NCI-H2227 treated with DMSO at 0.1 percent for 48 hours (cell line): ENCODE data around the gene SPSB4.
"Not testable (repeated sequence)": the region's sequence is repeated elsewhere in the genome, so short reads cannot be mapped to it uniquely, and the experiment has no call there.

Experiments
- DNase-seq: peaks from one replicate; lab custom pipeline; 2025; lab: John Stamatoyannopoulos, UW

Gene SPSB4

DNA sequence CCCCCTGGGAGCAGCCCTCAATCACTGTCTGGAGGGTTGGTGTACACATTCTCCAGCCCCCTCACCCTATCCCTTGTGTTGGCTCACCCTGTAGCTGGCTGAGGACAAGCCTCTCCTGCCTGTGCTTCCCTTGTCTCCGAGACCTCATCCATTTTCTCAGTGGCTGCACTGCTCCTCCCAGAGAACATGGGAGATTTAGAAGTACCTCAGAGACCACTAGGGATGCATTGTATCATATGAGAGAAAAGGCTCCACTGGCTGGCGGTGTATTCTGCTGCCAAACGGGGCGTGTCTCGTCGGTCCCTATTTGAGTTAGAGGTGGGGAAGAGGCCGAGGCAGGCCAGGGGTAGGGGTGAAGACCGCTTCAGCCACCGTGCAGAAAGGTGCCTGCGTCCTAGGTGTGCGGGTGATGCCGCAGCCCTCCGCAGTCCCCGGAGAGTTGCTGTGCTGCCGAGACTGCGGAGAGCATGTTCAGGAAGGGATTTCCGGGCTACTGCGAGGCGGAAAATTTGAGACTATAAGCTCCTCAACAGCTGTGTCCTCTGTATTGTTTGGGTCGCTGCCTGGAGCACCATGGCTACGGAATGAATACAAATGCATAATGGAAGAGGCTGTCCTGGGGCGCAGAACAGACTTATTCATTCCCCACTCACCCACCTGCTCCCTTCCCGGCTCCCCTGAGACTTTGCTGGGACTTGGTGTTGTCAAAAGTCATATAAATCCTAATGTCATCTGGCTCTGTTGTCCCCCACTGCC is 43.8 kb downstream of the SPSB4 start:
- DNase-seq: no peak

DNA sequence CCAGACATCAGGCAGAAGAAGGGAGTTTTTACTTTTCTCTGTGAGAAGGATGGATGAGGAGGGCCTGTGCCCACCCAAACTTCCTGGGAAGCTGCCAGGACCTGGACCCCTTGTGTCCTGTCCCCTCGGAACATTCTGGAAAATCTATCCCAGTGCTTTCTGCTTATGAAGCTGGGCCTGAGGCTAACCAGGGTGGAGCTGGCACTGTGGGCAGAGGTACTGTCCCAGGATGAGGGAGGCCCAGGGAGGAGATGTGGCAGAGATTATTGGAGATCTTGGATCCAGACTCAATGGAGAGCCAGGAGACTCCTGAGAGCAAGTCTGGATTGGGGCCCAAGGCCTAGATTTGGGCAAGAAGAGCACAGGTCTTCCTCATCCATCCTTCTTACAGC is 44.4 kb downstream of the SPSB4 start:
- DNase-seq: no peak

DNA sequence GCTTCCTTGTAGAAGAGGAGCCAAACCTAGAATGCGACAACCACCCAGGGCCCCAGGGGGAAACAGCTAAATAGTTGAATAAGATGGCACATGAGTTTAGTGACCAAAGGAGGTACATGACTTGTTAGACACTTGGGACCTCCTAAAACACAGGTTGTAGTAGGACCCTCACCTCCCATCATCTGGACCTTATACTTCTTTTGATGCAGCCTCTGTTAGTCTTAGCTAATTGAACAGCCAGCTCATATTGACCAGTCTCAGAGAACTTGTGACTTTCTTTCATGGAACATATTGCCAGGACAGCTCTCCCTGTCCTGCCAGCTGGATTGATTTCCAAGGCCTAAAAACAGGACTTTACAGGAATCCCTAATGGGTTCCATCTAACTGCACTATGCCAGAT is 45.0 kb downstream of the SPSB4 start:
- DNase-seq: no peak

DNA sequence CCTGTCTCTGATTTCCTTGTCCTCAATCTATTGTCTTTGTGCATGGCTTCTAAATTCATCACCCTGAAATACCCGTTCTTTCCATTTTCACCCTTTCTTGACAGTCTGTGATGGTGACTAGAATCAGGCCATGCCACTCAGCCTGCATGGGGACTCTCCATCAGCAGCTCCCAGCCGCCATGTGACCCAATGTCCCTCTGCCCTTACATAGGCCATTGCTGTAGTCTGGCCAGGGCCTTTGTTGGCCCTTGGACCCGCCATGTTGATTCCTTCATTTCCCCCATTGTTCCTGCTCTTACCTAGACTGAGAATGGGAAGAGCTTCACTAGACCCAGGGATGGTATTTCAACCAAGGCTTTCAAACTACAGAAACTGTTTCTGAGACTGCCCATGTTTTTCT is 45.8 kb downstream of the SPSB4 start:
- DNase-seq: no peak

DNA sequence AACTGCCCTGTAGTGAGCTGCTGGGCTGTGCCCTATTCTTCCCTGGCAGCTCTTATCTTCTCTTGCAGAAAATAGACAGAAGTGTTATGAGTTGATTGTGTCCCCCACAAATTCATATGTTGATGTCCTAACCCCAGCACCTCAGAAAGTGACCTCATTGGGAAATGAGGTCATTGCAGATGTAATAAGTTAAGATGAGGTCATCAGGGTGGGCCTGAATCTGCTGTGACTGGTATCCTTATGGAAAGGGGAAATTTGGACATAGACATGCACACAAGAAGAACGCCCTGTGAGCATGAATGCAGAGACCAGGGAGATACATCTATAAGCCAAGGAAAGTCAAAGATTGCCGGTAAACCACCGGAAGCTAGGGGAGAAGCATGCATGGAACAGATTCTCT is 49.0 kb downstream of the SPSB4 start:
- DNase-seq: no peak

DNA sequence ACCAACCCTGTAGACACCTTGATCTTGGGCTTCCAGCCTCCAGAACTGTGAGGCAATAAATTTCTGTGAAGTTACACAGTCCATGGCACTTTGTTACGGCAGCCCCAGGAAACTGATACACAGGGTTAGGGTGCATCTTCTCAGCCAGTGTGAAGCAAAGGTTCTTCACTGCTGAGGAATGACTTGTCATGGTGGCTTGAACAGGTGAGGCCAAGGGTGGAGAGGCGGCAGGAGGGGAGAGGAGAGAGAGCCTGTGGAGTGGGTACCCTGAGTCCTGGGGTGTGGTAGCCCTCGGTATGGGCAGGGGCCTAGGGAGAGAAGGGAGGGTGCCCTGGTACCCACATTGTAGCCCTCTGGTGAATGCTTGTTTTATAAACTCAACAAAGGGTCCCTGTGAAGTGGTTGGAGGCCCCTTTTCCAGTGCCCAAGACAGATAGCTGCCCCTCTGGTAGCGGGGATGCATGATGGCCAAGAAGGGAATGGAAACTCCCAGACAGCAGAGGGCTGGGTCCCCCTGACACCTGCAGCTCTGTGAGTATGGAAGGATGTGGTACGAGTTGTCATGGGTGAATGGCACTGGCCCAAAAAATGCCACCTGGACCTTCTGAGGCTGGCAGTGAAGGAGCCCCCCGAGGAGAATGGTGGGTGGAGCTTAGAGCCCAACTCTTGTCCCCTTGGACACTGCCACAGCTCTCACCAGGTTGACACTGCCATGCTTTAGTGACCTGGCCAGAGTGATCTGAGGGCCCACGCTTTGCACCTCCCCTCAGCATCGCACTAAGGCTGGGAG is 49.6 kb downstream of the SPSB4 start:
- no peak for DNase-seq

DNA sequence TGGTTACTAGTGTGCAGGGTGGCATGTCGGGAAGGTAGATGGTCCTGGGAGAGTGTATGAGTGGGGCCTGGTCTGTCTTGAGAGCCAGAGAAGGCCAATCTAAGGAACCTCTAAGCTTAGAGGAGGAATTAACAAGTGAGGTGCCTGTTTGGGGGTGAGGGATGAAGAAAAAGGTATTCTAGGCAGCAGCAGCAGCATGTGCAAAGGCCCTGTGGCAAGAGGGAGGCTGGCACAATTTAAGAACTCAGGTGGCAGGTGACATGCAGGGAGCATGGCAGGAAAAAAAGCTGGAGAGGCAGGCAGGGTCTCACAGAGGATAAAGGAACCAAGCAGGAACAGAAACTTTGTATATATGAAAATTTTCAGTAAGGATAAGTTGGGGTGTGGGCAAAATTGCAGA is 51.2 kb downstream of the SPSB4 start:
- DNase-seq: no peak

DNA sequence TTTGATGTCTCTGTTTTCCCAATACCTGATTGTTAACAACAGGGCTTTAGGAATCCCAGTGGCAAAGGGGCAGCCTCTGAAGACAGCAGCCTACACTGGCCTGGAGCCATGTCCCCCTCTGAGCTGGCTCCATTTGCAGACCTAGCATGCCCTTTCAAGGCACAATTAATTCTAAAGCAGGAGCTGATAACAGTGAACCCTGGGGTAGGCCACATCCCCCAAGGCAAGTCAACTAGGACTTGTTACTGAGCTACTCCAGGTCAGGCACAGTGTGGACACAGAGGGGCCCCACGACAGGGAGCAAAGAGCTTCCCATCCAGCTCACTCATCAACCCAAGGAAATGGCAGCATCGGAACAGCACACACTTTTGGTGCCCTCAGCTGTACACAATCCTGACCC is 51.9 kb downstream of the SPSB4 start:
- DNase-seq: no peak

DNA sequence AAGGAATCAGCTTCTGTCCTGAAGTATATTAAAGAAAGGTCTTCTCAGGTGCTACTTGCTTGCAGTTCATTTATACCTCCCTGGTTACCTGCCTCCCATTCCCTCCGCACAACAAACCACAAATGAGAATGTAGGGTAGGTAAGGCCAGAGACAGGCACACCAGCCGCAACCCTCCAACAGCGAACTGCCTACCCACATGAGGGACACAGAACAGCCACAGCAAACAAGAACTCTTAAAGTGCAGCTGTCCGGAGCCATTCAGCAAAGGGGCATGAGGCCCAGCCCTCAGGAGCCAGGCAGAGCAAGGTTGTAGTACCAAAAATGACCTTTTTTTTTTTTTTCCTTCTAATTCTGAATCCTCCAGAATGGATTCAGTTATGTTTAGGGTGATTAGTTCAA is 52.4 kb downstream of the SPSB4 start:
- no peak for DNase-seq

DNA sequence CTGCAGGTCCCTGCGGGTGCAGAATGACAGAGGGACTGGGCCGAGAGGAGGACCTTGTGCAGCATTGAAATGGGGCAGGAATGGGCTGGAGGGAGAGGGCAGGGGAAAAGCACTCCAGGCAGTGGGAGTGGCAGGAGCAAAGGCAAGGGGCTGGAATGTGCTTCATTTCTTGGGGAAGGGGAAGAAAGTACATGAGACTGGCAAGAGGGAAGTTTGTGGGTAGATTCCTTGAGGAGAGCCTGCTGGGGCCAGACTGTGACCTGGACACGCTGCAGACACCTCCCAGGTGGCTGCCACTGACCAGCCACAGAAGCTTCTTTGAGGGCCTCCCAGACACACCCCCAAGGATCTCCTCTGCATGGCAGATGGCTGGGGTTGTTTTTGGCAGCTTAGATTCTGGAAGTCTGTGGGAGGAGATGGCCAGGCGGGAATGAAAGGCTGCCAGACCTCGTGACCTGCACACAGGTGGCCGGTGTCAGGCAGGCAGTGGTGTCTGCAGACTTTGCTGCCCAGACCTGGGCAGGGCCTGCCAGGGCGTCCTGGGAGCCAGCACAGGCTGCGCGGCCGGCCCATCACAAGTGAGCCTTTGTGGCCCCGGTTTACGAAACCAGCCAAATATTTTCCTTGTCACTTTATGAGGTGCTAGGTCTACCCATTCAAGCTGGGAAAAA is 53.1 kb downstream of the SPSB4 start:
- DNase-seq: no peak

DNA sequence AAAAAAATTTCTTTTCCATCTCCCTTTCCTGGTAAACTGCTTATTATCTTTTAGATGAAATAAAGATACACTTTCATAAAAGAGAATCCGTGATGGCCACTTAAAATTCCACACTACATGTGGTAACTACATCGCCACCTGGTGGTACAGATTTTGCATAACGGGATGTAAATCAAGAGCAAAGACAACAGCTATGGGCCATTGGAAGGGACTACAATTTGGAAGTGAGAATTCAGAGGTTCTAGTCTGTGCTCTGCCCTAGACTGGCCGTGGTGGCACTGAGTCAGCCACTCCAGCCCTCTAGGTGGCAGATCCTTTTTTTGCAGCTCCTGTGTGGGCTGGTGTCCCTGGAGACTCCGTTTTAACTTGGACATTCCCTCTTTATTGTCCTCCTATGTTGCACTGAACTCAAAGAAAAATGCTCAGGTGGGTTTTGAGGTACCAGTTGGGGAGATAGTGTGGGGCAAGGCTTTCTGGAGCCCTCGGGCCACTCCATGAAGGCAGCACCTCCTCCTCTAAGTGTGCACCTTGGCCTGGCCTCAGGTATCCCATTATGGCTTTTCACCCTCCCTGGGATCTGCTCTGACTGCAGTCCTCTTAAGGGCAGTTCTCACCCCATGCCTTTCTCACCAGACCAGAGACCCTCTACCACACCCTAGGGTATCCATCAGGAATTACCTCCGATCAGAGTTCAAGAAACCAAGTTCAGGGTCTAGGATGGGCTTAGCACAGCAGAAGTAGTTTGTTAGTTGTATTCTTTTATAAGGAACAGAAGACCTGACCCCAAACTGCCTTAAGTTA is 54.9 kb downstream of the SPSB4 start:
- peak; percentile 70 for DNase-seq

DNA sequence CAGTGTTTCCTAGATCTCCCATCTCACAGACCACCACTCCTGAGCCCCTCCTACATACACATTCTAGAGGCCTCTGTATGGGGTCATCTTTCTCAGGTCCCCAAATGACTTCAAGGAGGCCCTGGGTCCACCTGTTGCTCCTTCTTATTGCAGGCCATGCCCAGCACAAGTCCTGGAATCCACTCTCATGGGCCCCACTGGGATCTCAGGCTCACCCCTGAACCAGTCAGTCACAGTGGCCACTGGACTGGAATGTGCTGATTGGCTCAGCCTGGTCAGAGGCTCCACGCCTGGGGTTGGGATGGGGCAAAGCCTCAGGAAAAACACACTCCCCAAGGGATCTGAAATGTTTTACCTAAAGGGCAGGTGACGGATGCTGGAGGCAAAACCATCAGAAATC is 55.7 kb downstream of the SPSB4 start:
- DNase-seq: no peak

DNA sequence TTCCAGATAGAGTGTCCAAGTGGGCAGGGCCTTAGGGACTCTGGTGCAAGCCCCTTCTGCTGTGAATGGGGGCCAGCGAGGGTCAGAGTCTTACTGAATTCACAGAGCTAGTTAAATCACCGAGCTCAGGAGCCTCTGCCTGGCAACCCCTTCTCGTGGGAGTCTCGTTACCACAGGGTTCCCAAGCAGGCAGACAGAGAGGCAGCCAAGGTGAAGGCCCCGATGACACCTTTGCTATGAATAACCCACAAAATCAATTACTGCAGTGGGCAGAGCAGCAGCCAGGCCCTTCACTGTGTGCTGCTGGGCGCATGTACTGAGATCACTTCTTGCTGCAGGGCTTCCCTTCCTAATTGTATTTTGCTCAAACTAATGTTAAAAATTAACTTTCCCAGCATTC is 56.9 kb downstream of the SPSB4 start:
- DNase-seq: no peak

DNA sequence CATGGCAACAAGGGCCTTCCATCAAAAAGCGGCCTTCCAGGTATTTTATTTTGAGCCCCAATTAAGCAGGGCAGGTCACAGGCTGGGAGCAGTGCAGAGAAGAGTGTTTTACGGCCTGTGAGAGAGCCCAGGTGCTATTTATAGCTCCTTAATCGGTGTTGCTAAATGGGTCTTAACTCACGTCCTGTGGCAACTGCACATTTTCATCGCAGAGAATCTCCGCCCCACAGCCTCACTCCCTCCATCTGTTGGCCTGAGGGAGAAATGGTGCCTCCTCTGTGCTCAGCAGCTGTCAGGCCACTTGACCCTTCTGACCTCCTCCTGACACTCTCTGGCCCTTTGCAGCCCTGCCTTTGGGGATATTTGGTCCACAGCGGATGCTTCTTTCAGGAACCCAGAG is 58.6 kb downstream of the SPSB4 start:
- peak; percentile 76 for DNase-seq

DNA sequence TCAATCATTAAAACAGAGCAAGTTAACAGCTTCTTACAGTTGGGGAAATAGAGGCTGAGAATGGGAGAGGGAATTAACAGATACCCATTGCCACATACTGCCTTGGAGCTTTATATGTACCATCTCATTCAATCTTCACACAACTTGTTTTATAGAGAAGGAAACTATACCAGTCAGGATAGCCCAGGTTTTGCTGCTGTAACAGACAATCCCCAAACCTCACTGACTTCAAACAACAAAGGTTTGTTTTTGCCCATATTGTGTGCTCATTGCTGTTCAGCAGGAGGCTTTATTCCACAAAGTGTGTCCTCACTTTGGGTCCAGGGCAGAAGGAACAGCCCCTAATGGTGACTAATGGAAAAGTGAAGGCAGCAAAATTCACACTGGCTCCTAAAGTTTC is 59.2 kb downstream of the SPSB4 start:
- DNase-seq: no peak

DNA sequence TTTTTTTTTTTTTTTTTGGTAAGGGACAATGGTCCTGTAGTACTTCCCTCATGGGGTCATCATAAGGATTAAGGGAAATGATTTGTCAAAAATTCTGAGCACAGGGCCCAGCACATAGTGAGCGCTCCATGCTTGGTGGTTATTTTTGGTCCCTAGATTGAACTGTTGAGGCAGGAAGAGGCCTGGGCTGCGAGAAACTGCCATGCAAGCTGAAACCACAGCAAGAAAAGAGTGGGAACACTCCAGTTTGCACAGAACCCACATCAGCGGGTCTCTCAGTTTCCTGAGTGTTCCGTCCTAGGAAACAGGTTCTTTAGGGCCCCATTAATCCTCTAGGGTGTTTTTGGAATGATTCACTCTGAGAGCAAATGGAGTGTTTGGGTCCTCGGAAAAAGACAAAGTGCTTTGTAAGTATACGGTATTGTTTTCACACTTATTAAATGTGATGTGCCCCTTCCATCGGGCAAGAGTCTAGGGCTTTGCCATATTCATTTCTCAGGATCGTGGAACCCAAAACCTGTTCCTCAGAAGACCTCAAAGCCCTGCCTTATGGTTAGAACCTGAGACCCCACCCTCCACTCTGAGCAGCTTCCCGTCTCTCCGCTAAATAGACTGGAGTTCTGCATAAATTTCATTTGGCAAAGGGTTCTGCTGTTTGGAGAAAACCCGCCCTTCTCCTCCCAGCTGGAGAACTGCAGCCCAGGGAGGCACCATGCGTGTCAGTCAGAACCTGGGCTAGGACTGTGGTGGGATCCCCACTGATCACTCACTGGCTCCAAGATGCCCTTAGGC is 60.4 kb downstream of the SPSB4 start:
- no peak for DNase-seq

DNA sequence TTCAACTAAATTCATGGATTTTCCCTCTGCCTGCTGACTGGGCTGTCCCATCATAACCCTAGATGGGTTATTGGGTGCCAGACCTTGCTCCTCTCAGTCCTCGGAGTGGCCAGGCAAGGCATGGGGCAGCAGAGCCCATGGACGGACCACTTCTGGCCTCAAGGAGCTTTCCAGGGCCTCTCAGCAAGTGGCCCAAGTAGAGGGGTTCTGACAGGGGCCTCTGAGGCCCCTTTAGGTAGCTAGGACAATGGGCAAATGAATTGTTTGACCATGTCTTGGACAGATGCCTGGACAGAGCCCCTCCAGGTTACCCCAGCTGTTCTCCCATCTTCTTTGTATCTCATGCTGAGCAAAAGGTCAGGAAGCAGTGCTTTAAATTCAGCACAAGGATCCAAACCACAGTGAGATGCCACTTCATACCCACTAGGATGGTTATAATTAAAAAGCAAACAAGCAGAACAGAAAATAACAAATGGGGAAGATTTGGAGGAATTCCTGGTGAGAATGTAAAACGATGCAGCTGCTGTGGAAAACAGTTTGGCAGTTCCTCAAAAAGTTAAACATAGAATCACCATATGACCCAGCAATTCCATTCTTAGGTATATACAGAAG is 61.6 kb downstream of the SPSB4 start:
- DNase-seq: no peak

DNA sequence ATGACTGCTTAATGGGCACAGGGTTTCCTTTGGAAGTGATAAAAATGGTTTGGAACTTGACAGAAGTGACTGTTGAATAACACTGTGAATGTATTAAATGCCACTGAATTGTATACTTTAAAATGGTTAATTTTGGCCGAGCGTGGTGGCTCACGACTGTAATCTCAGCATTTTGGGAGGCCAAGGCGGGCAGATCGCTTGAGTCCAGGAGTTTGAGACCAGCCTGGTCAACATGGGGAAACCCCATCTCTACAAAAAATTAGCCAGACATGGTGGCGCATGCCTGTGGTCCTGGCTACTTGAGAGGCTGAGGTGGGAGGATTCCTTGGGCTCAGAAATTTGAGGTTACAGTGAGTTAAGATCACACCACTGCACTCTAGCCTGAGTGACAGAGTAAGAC is 62.5 kb downstream of the SPSB4 start:
- not testable (repeated sequence) for DNase-seq

DNA sequence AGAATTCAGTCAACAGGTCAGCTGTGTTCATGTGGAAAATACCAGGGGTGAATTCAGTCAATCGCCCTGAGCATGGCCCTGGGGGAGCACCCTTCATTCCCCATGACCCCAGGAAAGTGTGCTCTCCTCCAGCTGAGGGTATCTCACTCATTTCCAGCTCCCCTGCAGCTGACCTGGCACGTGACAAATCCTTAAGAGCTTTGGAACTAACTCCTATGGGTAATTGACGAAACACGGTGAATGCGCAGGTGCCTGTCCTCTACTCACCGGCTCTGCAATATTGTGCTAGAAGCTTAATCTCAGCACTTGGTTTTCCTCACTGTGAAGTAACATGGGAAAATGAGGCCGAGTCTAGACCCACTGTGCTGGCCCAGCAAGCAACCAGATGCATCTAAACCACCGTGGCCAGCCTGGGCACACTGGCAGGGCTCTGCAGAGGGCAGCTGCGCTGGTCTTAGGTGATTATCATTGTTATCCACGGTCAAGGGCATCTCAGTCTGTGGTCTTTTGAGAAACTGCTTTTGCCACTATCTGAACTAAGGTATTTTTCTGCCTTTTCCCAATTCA is 63.1 kb downstream of the SPSB4 start:
- no peak for DNase-seq

DNA sequence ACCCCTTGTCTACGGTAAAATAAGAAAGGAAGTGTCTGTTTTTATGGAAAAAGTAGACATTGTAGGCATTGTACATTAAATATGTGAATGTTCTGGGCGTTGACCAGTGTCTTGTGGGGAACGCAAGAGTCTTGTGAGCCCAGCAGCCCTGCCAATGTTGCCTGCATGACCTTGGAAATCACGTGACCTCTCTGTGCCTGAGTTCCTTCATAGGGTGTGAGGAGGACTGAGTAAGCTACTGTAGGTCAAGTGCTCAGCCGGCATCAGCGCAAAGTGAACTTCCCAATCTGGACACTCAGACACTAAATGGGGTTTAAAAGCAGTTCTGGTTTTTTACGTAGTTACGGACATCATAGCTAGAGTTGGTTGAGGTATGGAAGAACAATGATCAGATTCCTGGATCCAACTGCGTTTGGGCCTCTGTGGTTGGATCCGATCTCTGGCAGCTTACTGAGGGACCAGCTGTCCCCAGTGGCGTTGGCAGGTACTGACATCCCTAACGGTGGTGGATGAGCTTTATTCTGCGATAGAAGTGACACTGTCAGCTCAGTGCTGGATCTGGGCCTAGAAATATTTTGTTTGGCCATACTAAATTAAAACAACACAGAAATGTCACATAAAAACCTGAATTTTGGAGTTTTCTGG is 63.8 kb downstream of the SPSB4 start:
- DNase-seq: no peak
